ENCODE measurements around the gene EGFL6.

DNA sequence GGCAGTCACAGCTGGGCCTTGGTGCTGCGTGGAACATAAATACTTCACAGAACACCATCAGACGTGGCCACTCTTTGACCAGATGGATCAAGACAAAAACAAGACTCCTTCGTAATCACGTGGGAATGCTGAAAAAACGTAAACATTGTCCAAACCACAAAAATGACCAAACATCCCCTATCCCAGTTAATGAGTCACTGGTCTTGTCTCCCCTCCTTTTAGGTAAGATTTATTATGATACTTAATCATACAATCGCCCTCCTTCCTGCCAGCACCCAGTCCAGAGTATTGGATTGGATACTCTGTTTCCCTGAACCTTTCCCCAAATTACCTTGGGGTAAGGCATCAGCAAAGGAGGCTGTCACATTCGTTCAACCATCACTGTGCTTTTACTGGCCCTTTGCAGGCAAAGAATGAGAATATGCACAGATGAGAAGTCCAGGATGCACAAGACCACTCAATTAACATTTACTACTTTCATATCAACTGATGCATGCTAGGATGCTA lies 82.9 kb downstream of the EGFL6 start:
- TF ChIP-seq, protein P1, sequence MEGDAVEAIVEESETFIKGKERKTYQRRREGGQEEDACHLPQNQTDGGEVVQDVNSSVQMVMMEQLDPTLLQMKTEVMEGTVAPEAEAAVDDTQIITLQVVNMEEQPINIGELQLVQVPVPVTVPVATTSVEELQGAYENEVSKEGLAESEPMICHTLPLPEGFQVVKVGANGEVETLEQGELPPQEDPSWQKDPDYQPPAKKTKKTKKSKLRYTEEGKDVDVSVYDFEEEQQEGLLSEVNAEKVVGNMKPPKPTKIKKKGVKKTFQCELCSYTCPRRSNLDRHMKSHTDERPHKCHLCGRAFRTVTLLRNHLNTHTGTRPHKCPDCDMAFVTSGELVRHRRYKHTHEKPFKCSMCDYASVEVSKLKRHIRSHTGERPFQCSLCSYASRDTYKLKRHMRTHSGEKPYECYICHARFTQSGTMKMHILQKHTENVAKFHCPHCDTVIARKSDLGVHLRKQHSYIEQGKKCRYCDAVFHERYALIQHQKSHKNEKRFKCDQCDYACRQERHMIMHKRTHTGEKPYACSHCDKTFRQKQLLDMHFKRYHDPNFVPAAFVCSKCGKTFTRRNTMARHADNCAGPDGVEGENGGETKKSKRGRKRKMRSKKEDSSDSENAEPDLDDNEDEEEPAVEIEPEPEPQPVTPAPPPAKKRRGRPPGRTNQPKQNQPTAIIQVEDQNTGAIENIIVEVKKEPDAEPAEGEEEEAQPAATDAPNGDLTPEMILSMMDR (IDR thresholded peaks at IDR 0.05; ENCODE audit: poor library complexity) = no peak
- TF ChIP-seq EZH2 (IDR thresholded peaks at IDR 0.05; ENCODE audit: borderline replicate concordance) = no peak

All from hepatocyte (in vitro differentiated cells).